HG03066 (cell line): ENCODE data around the gene SAP30BP.

ENCODE experiments used
- ATAC-seq: cut with Tn5 transposase; IDR thresholded peaks from one replicate; pipeline ENCODE4 v1.9.1; 2021; ENCODE audit warnings: low read depth; ENCODE audit not compliant: unreplicated experiment

SAP30BP gene

GRCh38 chr17:75646638-75646992, 20.5 kb upstream of the SAP30BP start:
- no peak for ATAC-seq

GRCh38 chr17:75647061-75647460, 20.1 kb upstream of the SAP30BP start:
- ATAC-seq = no peak

GRCh38 chr17:75647921-75648320, 19.2 kb upstream of the SAP30BP start:
- ATAC-seq = no peak

GRCh38 chr17:75649687-75650086, 17.5 kb upstream of the SAP30BP start:
- no peak for ATAC-seq

- no peak for ATAC-seq
Observed at GRCh38 chr17:75650874-75651273, 16.3 kb upstream of the SAP30BP start.

GRCh38 chr17:75652341-75652740, 14.8 kb upstream of the SAP30BP start:
- ATAC-seq = no peak

GRCh38 chr17:75652934-75653549, 14.1 kb upstream of the SAP30BP start:
- no peak for ATAC-seq

GRCh38 chr17:75654176-75654575, 13.0 kb upstream of the SAP30BP start:
- no peak for ATAC-seq

GRCh38 chr17:75658237-75658636, 8.9 kb upstream of the SAP30BP start:
- no peak for ATAC-seq

- no peak for ATAC-seq
Observed at GRCh38 chr17:75661531-75661930, 5.6 kb upstream of the SAP30BP start.

GRCh38 chr17:75662511-75662910, 4.6 kb upstream of the SAP30BP start:
- no peak for ATAC-seq

- ATAC-seq = peak; percentile 62
Observed at GRCh38 chr17:75664099-75664549, 3.0 kb upstream of the SAP30BP start.

GRCh38 chr17:75665981-75666380, 1.2 kb upstream of the SAP30BP start:
- ATAC-seq = no peak

GRCh38 chr17:75667825-75668224, 687 bp downstream of the SAP30BP start:
- no peak for ATAC-seq

GRCh38 chr17:75668489-75668888, 1.4 kb downstream of the SAP30BP start:
- no peak for ATAC-seq

GRCh38 chr17:75670868-75671267, 3.7 kb downstream of the SAP30BP start:
- no peak for ATAC-seq

- no peak for ATAC-seq
Observed at GRCh38 chr17:75672011-75672410, 4.9 kb downstream of the SAP30BP start.

GRCh38 chr17:75673487-75673886, 6.3 kb downstream of the SAP30BP start:
- ATAC-seq = no peak

GRCh38 chr17:75676461-75676860, 9.3 kb downstream of the SAP30BP start:
- no peak for ATAC-seq

GRCh38 chr17:75679706-75680211, 12.6 kb downstream of the SAP30BP start:
- ATAC-seq = no peak

GRCh38 chr17:75680431-75680830, 13.3 kb downstream of the SAP30BP start:
- no peak for ATAC-seq

GRCh38 chr17:75681289-75681688, 14.2 kb downstream of the SAP30BP start:
- no peak for ATAC-seq

GRCh38 chr17:75683583-75683982, 16.4 kb downstream of the SAP30BP start:
- ATAC-seq = no peak
